K562 (cell line): ENCODE measurements around the gene TTLL10. TPM values are rescaled to one million over a fixed set of nuclear protein-coding genes. Genes with fewer than 3 reads are reported as not detected.
A peak's percentile ranks its signal among the peaks of the same experiment; 100 is the strongest.

ENCODE experiments used
- BRD4 ChIP-seq: fragments of 200-600 bp; sonication (generic); IDR thresholded peaks from 2 replicates; pipeline ENCODE4 v1.6.1; 2017; ENCODE audit warnings: inconsistent platforms
- BRF2 ChIP-seq: IDR thresholded peaks from 3 replicates; pipeline ENCODE4 v1.6.1; 2011; ENCODE audit warnings: borderline replicate concordance, mild to moderate bottlenecking; ENCODE audit not compliant: insufficient read length, insufficient read depth
- CHAMP1 ChIP-seq: fragments of 450-650 bp; IDR thresholded peaks from 2 replicates; pipeline ENCODE4 v1.6.1; 2016; ENCODE audit warnings: mild to moderate bottlenecking
- GABPB2 ChIP-seq: fragments of 250-450 bp; sonication (Bioruptor Pico); conservative IDR thresholded peaks from 2 replicates; pipeline ENCODE4 v1.5.1; 2021; ENCODE audit warnings: mild to moderate bottlenecking
- SAP30 ChIP-seq: fragments of 200-600 bp; sonication (generic); IDR thresholded peaks from 2 replicates; pipeline ENCODE4 v1.6.1; 2012; ENCODE audit warnings: borderline replicate concordance, low read depth, mild to moderate bottlenecking, moderate library complexity, low read length, control low read depth, inconsistent platforms; ENCODE audit not compliant: insufficient read depth, poor library complexity, severe bottlenecking
- SMC3 ChIP-seq: conservative IDR thresholded peaks from 2 replicates; pipeline ENCODE4 v1.6.1; 2011; ENCODE audit warnings: low read depth, low read length, improper control_type of control experiment; ENCODE audit not compliant: insufficient read depth
- TBP ChIP-seq: optimal IDR thresholded peaks from 2 replicates; pipeline ENCODE3; 2011; ENCODE audit warnings: low read depth, low read length, improper control_type of control experiment
- TCF3 ChIP-seq: sonication (generic); formaldehyde crosslinking; IDR thresholded peaks from 2 replicates; pipeline ENCODE4 v1.4.0; 2020; ENCODE audit warnings: mild to moderate bottlenecking, missing genetic modification reagents
- TOE1 ChIP-seq, 2 experiments: fragments of 450-650 bp in 1 of 2; sonication (generic) in 1 of 2; formaldehyde crosslinking in 1 of 2; IDR thresholded peaks; 2 replicates each; pipeline versions ENCODE4 v1.7.1 to v1.8.0; 2016 to 2022; ENCODE audit warnings: borderline replicate concordance in 2 of 2, mild to moderate bottlenecking in 2 of 2, antibody characterized with exemption in 1 of 2, inconsistent platforms in 1 of 2, low read depth in 1 of 2, missing genetic modification reagents in 1 of 2, moderate library complexity in 1 of 2
- ZBTB8A ChIP-seq: fragments of 450-650 bp; IDR thresholded peaks from 2 replicates; pipeline ENCODE4 v1.6.1; 2018; ENCODE audit warnings: mild to moderate bottlenecking, moderate library complexity; ENCODE audit not compliant: partially characterized antibody
- ZNF143 ChIP-seq: sonication (generic); formaldehyde crosslinking; IDR thresholded peaks from 2 replicates; pipeline ENCODE4 v1.9.0; 2022; ENCODE audit warnings: mild to moderate bottlenecking, missing genetic modification reagents
- ZNF57 ChIP-seq: fragments of 450-650 bp; formaldehyde crosslinking; IDR thresholded peaks from 2 replicates; pipeline ENCODE4 v1.4.0; 2020; ENCODE audit warnings: mild to moderate bottlenecking, moderate library complexity
- ZNF740 ChIP-seq, 3 experiments: fragments of 200-800 bp in 1 of 3; sonication (Bioruptor generic) in 1 of 3; sonication (generic) in 1 of 3; formaldehyde crosslinking in 1 of 3; IDR thresholded peaks; 2 replicates each; pipeline versions ENCODE4 v1.6.1 to v1.8.0; 2016 to 2022; ENCODE audit warnings: mild to moderate bottlenecking in 2 of 3, missing compliant biosample characterization in 2 of 3, missing genetic modification characterization in 2 of 3, missing genetic modification reagents in 1 of 3
- ZNF75A ChIP-seq: fragments of 450-650 bp; formaldehyde crosslinking; IDR thresholded peaks from 2 replicates; pipeline ENCODE4 v1.4.0; 2020; ENCODE audit warnings: mild to moderate bottlenecking
- ZNF780A ChIP-seq: fragments of 250-450 bp; sonication (Bioruptor Pico); IDR thresholded peaks from 2 replicates; pipeline ENCODE4 v1.5.0; 2021; ENCODE audit warnings: mild to moderate bottlenecking
- polyA plus RNA-seq, 8 experiments: library from polyadenylated mRNA; depleted of rRNA in 4 of 8; stranded (reverse) in 5 of 8; unstranded in 3 of 8; fragments of >200 nt; fragmentation: Nextera tagmentation in 2 of 8; fragmentation: Illumina TruSeq in 1 of 8; extraction: Ambion mirVana in 2 of 8; extraction: Trizol in 1 of 8; gene quantifications; 2 replicates each; pipeline versions ENCODE4 v1.2.1 to v1.2.3, GENCODE V29; 2011 to 2014; ENCODE audit warnings: inconsistent platforms in 1 of 8, missing spikeins in 1 of 8
- total RNA-seq, 7 experiments: library from RNA; depleted of rRNA in 6 of 7; stranded (reverse); fragments of >200 nt in 6 of 7; fragmentation: Illumina TruSeq in 2 of 7; extraction: Trizol in 2 of 7; gene quantifications; 2 replicates each; pipeline versions ENCODE4 v1.2.1 to v1.2.3, GENCODE V29; 2011 to 2021; ENCODE audit warnings: low replicate concordance in 1 of 7
- TF ChIP-seq, protein P1 (sequence below): fragments of 450-650 bp; formaldehyde crosslinking; IDR thresholded peaks from 2 replicates; pipeline ENCODE4 v1.4.0; 2022; ENCODE audit warnings: missing genetic modification characterization
- TF ChIP-seq, protein P2 (sequence below): sonication (generic); formaldehyde crosslinking; IDR thresholded peaks from 2 replicates; pipeline ENCODE4 v1.8.1; 2023; ENCODE audit warnings: mild to moderate bottlenecking, missing genetic modification reagents

Gene TTLL10
- total and polyA plus RNA-seq, 9 of the 15 experiments (the other 6 are each of a cell fraction or from before 2014, with no cell fraction given): not detected

DNA sequence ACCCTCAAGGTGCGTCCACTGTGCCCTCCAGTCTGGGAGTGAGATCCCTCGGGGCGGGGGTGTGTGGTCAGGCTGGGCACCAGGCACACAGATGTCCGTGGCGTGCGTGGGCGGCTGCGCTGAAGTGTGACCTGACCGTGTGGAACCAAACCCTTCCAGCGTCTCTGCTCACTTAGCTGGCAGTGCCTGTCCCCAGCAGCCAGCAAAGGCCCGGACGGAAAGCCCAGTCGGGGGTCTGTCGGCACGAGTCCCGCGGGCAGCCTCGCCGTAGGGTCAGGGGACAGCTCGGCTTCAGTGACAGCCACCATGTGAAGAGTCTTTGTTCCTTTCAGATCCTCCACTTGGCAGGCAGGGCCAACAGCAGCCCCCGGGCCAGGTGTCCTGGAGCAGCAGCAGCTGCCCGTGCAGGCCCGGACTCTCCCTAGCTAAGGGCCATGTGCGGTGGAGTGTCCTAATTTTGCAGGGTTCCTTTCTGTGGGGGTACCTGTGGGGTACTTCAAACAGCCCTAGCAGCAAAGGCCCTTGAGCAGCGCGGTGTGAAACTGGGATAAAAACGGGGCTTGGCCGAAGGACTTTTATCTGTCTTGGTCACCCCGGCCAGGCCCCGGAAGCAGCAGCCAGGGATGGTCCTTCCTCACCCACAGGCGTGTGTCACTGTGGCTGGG lies 11.6 kb downstream of the TTLL10 start (continued):
- peak; percentile 30; the same call in 1 of the 2 replicates for TF ChIP-seq TOE1 (IDR thresholded peaks at IDR 0.05; ENCODE audit: borderline replicate concordance)
- no peak for TF ChIP-seq TOE1 (CRISPR knock-in tag; IDR thresholded peaks at IDR 0.05; ENCODE audit: borderline replicate concordance, low read depth)
- TF ChIP-seq ZNF57: no peak
- TF ChIP-seq ZBTB8A: no peak
- TF ChIP-seq ZNF780A (CRISPR knock-in tag): no peak
- peak; percentile 77 for TF ChIP-seq TCF3 (CRISPR knock-in tag)
- TF ChIP-seq ZNF143 (CRISPR knock-in tag): no peak
- no peak for TF ChIP-seq SAP30
- no peak for TF ChIP-seq ZNF75A
- peak; percentile 24 for TF ChIP-seq TBP
- 0 out of 2 replicates have a peak, but pooled peaks have one; percentile 49 for TF ChIP-seq ZNF740 (CRISPR knock-in tag; IDR thresholded peaks at IDR 0.05)
- no peak for TF ChIP-seq ZNF740 (tag; IDR thresholded peaks at IDR 0.05)
- TF ChIP-seq, protein P1, sequence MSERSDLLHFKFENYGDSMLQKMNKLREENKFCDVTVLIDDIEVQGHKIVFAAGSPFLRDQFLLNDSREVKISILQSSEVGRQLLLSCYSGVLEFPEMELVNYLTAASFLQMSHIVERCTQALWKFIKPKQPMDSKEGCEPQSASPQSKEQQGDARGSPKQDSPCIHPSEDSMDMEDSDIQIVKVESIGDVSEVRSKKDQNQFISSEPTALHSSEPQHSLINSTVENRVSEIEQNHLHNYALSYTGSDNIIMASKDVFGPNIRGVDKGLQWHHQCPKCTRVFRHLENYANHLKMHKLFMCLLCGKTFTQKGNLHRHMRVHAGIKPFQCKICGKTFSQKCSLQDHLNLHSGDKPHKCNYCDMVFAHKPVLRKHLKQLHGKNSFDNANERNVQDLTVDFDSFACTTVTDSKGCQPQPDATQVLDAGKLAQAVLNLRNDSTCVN (CRISPR knock-in tag): no peak
- TF ChIP-seq GABPB2 (CRISPR knock-in tag): no peak
- TF ChIP-seq BRF2: no peak
- TF ChIP-seq, protein P2, sequence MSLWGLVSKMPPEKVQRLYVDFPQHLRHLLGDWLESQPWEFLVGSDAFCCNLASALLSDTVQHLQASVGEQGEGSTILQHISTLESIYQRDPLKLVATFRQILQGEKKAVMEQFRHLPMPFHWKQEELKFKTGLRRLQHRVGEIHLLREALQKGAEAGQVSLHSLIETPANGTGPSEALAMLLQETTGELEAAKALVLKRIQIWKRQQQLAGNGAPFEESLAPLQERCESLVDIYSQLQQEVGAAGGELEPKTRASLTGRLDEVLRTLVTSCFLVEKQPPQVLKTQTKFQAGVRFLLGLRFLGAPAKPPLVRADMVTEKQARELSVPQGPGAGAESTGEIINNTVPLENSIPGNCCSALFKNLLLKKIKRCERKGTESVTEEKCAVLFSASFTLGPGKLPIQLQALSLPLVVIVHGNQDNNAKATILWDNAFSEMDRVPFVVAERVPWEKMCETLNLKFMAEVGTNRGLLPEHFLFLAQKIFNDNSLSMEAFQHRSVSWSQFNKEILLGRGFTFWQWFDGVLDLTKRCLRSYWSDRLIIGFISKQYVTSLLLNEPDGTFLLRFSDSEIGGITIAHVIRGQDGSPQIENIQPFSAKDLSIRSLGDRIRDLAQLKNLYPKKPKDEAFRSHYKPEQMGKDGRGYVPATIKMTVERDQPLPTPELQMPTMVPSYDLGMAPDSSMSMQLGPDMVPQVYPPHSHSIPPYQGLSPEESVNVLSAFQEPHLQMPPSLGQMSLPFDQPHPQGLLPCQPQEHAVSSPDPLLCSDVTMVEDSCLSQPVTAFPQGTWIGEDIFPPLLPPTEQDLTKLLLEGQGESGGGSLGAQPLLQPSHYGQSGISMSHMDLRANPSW (CRISPR knock-in tag): no peak
- no peak for TF ChIP-seq CHAMP1
- no peak for TF ChIP-seq SMC3
- no peak for TF ChIP-seq BRD4
